K562 (cell line): ENCODE measurements around the gene PM20D2. TPM values are rescaled to one million over a fixed set of nuclear protein-coding genes. Genes with fewer than 3 reads are reported as not detected.

Experiments
- ATAC-seq: fragments of 200-7000 bp; cut with Tn5 transposase; 3 replicates; pipeline ENCODE4 v1.9.1; 2020; ENCODE audit warnings: moderate library complexity
- BruUV-seq: library from RNA; stranded (reverse); fragments of 400-500 nt; replicated peaks from 2 replicates; lab custom pipeline; 2021; lab: Mats Ljungman, UMichigan
- CTCF ChIA-PET: fragments of 300-600 bp; formaldehyde crosslinking; extraction: SDS; loops from one replicate; lab custom pipeline; 2021; ENCODE audit warnings: low intra/inter-chr PET ratio; lab: Yijun Ruan, JAX
- POLR2A ChIA-PET: fragments of 300-600, 350-650 bp; sonication (Branson Sonifier 250); formaldehyde crosslinking; extraction: SDS; loops from one replicate; lab custom pipeline; 2021; ENCODE audit warnings: antibody characterized with exemption, inconsistent platforms; lab: Yijun Ruan, JAX
- DNase-seq, 4 experiments: peaks; one replicate each; pipeline versions ENCODE4 v3.0.0 to v3.0.0-alpha.2; 2011 to 2018; ENCODE audit warnings: low spot score in 3 of 4, mixed read lengths in 3 of 4; ENCODE audit errors: extremely low read depth in 1 of 4
- FAIRE-seq: peaks from 2 replicates; lab custom pipeline; 2011; peaks lifted over from hg19 to GRCh38; lab: Jason Lieb, UNC
- H2AFZ ChIP-seq: 2 replicates; pipeline ENCODE4 v1.6.0; 2011; ENCODE audit warnings: low read depth, low read length, control low read depth, inconsistent platforms
- H3K27ac ChIP-seq: fragments of 200-600 bp; 3 replicates; pipeline ENCODE4 v1.8.0; 2011; ENCODE audit warnings: low read depth, mild to moderate bottlenecking, control low read depth, inconsistent platforms, low read length, moderate library complexity, mixed read lengths; ENCODE audit errors: extremely low read depth
- H3K27me3 ChIP-seq, 2 experiments: fragments of 300-600 bp in 1 of 2; 2 replicates in 1 of 2; 3 replicates in 1 of 2; pipeline versions ENCODE4 v1.6.0 to v1.8.0; 2011; ENCODE audit warnings: inconsistent platforms in 2 of 2, low read length in 2 of 2, mild to moderate bottlenecking in 1 of 2, mixed read lengths in 1 of 2, moderate library complexity in 1 of 2; ENCODE audit not compliant: control insufficient read depth in 2 of 2, insufficient read depth in 2 of 2
- H3K36me3 ChIP-seq: fragments of 300-600 bp; 3 replicates; pipeline ENCODE4 v1.8.0; 2011; ENCODE audit warnings: mild to moderate bottlenecking, low read length, inconsistent platforms; ENCODE audit not compliant: control insufficient read depth, insufficient read depth
- H3K4me1 ChIP-seq, 2 experiments: fragments of 200-600 bp in 1 of 2; replicated peaks in 1 of 2; 2 replicates in 1 of 2; 3 replicates in 1 of 2; pipeline versions ENCODE4 v1.5.1 to v1.8.0; 2011; ENCODE audit warnings: inconsistent platforms in 2 of 2, low read length in 2 of 2, mild to moderate bottlenecking in 1 of 2, mixed read lengths in 1 of 2, moderate library complexity in 1 of 2; ENCODE audit not compliant: control insufficient read depth in 2 of 2, insufficient read depth in 2 of 2
- H3K4me2 ChIP-seq: 2 replicates; pipeline ENCODE4 v1.6.1; 2011; ENCODE audit warnings: low read length, control low read depth, inconsistent platforms, mixed read lengths; ENCODE audit not compliant: insufficient read depth
- H3K4me3 ChIP-seq: fragments of 200-600 bp; sonication (generic), shearing (Covaris generic); 2 replicates; pipeline ENCODE4 v1.5.1; 2016; ENCODE audit warnings: control low read depth, inconsistent platforms
- H3K79me2 ChIP-seq: fragments of 200-600 bp; 3 replicates; pipeline ENCODE4 v1.8.0; 2011; ENCODE audit warnings: low read length, inconsistent platforms; ENCODE audit not compliant: control insufficient read depth, insufficient read depth
- H3K9ac ChIP-seq, 2 experiments: 2 replicates each; pipeline versions ENCODE4 v1.6.0 to v1.6.1; 2011; ENCODE audit warnings: low read depth in 2 of 2, low read length in 2 of 2, control low read depth in 1 of 2, inconsistent platforms in 1 of 2, mild to moderate bottlenecking in 1 of 2, mixed read lengths in 1 of 2; ENCODE audit not compliant: insufficient read depth in 1 of 2
- H3K9me1 ChIP-seq: one replicate; pipeline ENCODE4 v1.6.0; 2011; ENCODE audit warnings: inconsistent platforms, mild to moderate bottlenecking, low read length, moderate library complexity; ENCODE audit not compliant: control insufficient read depth, insufficient read depth
- H3K9me3 ChIP-seq: replicated peaks from 2 replicates; pipeline ENCODE4 v1.5.1; 2011; ENCODE audit warnings: low read depth, low read length, inconsistent platforms; ENCODE audit not compliant: control insufficient read depth, insufficient read depth
- H4K20me1 ChIP-seq: replicated peaks from 2 replicates; pipeline ENCODE4 v1.6.1; 2011; ENCODE audit warnings: low read length, inconsistent platforms, mixed read lengths; ENCODE audit not compliant: control insufficient read depth, insufficient read depth
- ELF4 ChIP-seq: fragments of 450-650 bp; formaldehyde crosslinking; IDR thresholded peaks from 2 replicates; pipeline ENCODE4 v1.4.0; 2022; ENCODE audit warnings: missing genetic modification characterization
- KDM2B ChIP-seq: fragments of 250-450 bp; sonication (Bioruptor Pico); IDR thresholded peaks from 2 replicates; pipeline ENCODE4 v1.8.0; 2021; ENCODE audit warnings: mild to moderate bottlenecking, moderate library complexity
- MCM2 ChIP-seq: fragments of 450-650 bp; IDR thresholded peaks from 2 replicates; pipeline ENCODE4 v1.6.1; 2017; ENCODE audit warnings: low read depth, mild to moderate bottlenecking
- RAD21 ChIP-seq, 2 experiments: fragments of 250-450 bp in 1 of 2; fragments of 450-650 bp in 1 of 2; sonication (Bioruptor Pico) in 1 of 2; formaldehyde crosslinking in 1 of 2; IDR thresholded peaks in 1 of 2; conservative IDR thresholded peaks in 1 of 2; 2 replicates each; pipeline versions ENCODE4 v1.4.0 to v1.8.0; 2020 to 2022; ENCODE audit warnings: mild to moderate bottlenecking in 2 of 2, moderate library complexity in 1 of 2
- WGBS: fragments of 100-300 bp; shearing (Covaris generic); methylation state at CpG from one replicate; pipeline ENCODE4 v1.1.6; 2016; ENCODE audit warnings: low coverage, mixed read lengths; ENCODE audit not compliant: insufficient coverage; ENCODE audit errors: missing lambda C conversion rate; 5-methylcytosine and 5-hydroxymethylcytosine counted together
- in situ Hi-C: fragments of 300-500 bp; cut with MboI; formaldehyde crosslinking; loops from 4 replicates; pipeline ENCODE4 v1.15.0; 2018; ENCODE audit warnings: inconsistent platforms, mixed read lengths
- intact Hi-C: fragments of 100-400 bp; cut with micrococcal nuclease; formaldehyde crosslinking; loops from 2 replicates; pipeline ENCODE4 v1.14.2; 2022
- polyA plus RNA-seq, 8 experiments: library from polyadenylated mRNA; depleted of rRNA in 4 of 8; stranded (reverse) in 5 of 8; unstranded in 3 of 8; fragments of >200 nt; fragmentation: Nextera tagmentation in 2 of 8; fragmentation: Illumina TruSeq in 1 of 8; extraction: Ambion mirVana in 2 of 8; extraction: Trizol in 1 of 8; gene quantifications; 2 replicates each; pipeline versions ENCODE4 v1.2.1 to v1.2.3, GENCODE V29; 2011 to 2014; ENCODE audit warnings: inconsistent platforms in 1 of 8, missing spikeins in 1 of 8
- total RNA-seq, 7 experiments: library from RNA; depleted of rRNA in 6 of 7; stranded (reverse); fragments of >200 nt in 6 of 7; fragmentation: Illumina TruSeq in 2 of 7; extraction: Trizol in 2 of 7; gene quantifications; 2 replicates each; pipeline versions ENCODE4 v1.2.1 to v1.2.3, GENCODE V29; 2011 to 2021; ENCODE audit warnings: low replicate concordance in 1 of 7
- TF ChIP-seq, protein P1 (sequence below): fragments of 200-800 bp; sonication (Bioruptor generic); IDR thresholded peaks from 2 replicates; pipeline ENCODE4 v1.6.1; 2017; ENCODE audit warnings: missing genetic modification characterization, missing compliant biosample characterization
- TF ChIP-seq, protein P2 (sequence below): fragments of 450-650 bp; IDR thresholded peaks from 2 replicates; pipeline ENCODE4 v1.6.1; 2016; ENCODE audit warnings: mild to moderate bottlenecking
- TF ChIP-seq, protein P3 (sequence below): fragments of 450-650 bp; IDR thresholded peaks from 2 replicates; pipeline ENCODE4 v1.6.1; 2016; ENCODE audit warnings: mild to moderate bottlenecking, moderate library complexity

The PM20D2 gene
- total and polyA plus RNA-seq, 9 of the 15 experiments (the other 6 are each of a cell fraction or from before 2014, with no cell fraction given) = 0.30 to 2.6 (median 1.00) TPM

DNA sequence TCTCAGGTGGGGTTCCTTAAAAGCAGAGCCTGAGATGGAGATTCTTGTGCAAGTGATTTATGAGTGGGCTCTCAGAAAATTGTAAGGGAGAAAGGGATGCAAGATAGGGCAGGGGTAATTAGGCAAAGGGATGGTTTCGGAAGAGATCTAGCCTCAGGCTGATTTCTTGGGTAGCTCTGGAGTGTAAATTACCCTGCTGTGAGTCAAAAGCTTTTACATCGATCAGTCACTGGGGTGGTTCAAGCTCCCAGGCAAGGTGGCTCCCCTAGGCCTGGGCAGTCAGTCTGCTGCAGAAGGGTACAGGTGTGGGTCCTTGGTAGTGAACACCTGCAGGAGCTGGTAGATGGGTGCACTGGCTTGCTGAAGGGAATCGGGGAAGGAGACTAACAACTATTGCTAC lies 11.1 kb upstream of the PM20D2 start:
- Histone ChIP-seq H3K9me1 (no peaks in the 10 kb centered on the region), H3K27ac (no peak overlapping the region), H3K9ac (no peak overlapping the region), H2AFZ (no peak overlapping the region), H3K79me2 (no peaks in the 10 kb centered on the region), H3K4me2 (no peak overlapping the region), H3K9me3 (no peaks in the 10 kb centered on the region), H3K27me3 (peaks cover 3 to 7% of the 10 kb centered on the region in 2 experiments; a peak in 3 of 5 replicates), H3K4me1 (no peaks in the 10 kb centered on the region), H3K4me3 (no peak overlapping the region), H4K20me1 (no peaks in the 10 kb centered on the region), H3K36me3 (no peaks in the 10 kb centered on the region)
- intact Hi-C loops (no loop called here), in situ Hi-C loops (no loop called here)
- CTCF ChIA-PET = no interaction called here
- ATAC-seq (no peak), DNase-seq (no peak), FAIRE-seq (no peak)
- no TSS peak for BruUV-seq
- 0% methylated on average over 3 of the region's 3 CpGs for whole genome bisulfite sequencing
- POLR2A ChIA-PET = interaction anchor here (0.9 kb wide), 1 partner anchor 12 kb away, joined by 3 read pairs; no protein-coding TSS in a partner anchor
- TF ChIP-seq, protein P1, sequence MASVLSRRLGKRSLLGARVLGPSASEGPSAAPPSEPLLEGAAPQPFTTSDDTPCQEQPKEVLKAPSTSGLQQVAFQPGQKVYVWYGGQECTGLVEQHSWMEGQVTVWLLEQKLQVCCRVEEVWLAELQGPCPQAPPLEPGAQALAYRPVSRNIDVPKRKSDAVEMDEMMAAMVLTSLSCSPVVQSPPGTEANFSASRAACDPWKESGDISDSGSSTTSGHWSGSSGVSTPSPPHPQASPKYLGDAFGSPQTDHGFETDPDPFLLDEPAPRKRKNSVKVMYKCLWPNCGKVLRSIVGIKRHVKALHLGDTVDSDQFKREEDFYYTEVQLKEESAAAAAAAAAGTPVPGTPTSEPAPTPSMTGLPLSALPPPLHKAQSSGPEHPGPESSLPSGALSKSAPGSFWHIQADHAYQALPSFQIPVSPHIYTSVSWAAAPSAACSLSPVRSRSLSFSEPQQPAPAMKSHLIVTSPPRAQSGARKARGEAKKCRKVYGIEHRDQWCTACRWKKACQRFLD = no peak
- TF ChIP-seq ELF4 (CRISPR knock-in tag) = no peak
- no peak for TF ChIP-seq RAD21 (CRISPR knock-in tag; conservative IDR thresholded peaks at IDR 0.05 in 1 of 2, IDR thresholded peaks at IDR 0.05 in 1 of 2)
- no peak for TF ChIP-seq KDM2B
- TF ChIP-seq, protein P2, sequence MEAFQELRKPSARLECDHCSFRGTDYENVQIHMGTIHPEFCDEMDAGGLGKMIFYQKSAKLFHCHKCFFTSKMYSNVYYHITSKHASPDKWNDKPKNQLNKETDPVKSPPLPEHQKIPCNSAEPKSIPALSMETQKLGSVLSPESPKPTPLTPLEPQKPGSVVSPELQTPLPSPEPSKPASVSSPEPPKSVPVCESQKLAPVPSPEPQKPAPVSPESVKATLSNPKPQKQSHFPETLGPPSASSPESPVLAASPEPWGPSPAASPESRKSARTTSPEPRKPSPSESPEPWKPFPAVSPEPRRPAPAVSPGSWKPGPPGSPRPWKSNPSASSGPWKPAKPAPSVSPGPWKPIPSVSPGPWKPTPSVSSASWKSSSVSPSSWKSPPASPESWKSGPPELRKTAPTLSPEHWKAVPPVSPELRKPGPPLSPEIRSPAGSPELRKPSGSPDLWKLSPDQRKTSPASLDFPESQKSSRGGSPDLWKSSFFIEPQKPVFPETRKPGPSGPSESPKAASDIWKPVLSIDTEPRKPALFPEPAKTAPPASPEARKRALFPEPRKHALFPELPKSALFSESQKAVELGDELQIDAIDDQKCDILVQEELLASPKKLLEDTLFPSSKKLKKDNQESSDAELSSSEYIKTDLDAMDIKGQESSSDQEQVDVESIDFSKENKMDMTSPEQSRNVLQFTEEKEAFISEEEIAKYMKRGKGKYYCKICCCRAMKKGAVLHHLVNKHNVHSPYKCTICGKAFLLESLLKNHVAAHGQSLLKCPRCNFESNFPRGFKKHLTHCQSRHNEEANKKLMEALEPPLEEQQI = no peak
- TF ChIP-seq, protein P3, sequence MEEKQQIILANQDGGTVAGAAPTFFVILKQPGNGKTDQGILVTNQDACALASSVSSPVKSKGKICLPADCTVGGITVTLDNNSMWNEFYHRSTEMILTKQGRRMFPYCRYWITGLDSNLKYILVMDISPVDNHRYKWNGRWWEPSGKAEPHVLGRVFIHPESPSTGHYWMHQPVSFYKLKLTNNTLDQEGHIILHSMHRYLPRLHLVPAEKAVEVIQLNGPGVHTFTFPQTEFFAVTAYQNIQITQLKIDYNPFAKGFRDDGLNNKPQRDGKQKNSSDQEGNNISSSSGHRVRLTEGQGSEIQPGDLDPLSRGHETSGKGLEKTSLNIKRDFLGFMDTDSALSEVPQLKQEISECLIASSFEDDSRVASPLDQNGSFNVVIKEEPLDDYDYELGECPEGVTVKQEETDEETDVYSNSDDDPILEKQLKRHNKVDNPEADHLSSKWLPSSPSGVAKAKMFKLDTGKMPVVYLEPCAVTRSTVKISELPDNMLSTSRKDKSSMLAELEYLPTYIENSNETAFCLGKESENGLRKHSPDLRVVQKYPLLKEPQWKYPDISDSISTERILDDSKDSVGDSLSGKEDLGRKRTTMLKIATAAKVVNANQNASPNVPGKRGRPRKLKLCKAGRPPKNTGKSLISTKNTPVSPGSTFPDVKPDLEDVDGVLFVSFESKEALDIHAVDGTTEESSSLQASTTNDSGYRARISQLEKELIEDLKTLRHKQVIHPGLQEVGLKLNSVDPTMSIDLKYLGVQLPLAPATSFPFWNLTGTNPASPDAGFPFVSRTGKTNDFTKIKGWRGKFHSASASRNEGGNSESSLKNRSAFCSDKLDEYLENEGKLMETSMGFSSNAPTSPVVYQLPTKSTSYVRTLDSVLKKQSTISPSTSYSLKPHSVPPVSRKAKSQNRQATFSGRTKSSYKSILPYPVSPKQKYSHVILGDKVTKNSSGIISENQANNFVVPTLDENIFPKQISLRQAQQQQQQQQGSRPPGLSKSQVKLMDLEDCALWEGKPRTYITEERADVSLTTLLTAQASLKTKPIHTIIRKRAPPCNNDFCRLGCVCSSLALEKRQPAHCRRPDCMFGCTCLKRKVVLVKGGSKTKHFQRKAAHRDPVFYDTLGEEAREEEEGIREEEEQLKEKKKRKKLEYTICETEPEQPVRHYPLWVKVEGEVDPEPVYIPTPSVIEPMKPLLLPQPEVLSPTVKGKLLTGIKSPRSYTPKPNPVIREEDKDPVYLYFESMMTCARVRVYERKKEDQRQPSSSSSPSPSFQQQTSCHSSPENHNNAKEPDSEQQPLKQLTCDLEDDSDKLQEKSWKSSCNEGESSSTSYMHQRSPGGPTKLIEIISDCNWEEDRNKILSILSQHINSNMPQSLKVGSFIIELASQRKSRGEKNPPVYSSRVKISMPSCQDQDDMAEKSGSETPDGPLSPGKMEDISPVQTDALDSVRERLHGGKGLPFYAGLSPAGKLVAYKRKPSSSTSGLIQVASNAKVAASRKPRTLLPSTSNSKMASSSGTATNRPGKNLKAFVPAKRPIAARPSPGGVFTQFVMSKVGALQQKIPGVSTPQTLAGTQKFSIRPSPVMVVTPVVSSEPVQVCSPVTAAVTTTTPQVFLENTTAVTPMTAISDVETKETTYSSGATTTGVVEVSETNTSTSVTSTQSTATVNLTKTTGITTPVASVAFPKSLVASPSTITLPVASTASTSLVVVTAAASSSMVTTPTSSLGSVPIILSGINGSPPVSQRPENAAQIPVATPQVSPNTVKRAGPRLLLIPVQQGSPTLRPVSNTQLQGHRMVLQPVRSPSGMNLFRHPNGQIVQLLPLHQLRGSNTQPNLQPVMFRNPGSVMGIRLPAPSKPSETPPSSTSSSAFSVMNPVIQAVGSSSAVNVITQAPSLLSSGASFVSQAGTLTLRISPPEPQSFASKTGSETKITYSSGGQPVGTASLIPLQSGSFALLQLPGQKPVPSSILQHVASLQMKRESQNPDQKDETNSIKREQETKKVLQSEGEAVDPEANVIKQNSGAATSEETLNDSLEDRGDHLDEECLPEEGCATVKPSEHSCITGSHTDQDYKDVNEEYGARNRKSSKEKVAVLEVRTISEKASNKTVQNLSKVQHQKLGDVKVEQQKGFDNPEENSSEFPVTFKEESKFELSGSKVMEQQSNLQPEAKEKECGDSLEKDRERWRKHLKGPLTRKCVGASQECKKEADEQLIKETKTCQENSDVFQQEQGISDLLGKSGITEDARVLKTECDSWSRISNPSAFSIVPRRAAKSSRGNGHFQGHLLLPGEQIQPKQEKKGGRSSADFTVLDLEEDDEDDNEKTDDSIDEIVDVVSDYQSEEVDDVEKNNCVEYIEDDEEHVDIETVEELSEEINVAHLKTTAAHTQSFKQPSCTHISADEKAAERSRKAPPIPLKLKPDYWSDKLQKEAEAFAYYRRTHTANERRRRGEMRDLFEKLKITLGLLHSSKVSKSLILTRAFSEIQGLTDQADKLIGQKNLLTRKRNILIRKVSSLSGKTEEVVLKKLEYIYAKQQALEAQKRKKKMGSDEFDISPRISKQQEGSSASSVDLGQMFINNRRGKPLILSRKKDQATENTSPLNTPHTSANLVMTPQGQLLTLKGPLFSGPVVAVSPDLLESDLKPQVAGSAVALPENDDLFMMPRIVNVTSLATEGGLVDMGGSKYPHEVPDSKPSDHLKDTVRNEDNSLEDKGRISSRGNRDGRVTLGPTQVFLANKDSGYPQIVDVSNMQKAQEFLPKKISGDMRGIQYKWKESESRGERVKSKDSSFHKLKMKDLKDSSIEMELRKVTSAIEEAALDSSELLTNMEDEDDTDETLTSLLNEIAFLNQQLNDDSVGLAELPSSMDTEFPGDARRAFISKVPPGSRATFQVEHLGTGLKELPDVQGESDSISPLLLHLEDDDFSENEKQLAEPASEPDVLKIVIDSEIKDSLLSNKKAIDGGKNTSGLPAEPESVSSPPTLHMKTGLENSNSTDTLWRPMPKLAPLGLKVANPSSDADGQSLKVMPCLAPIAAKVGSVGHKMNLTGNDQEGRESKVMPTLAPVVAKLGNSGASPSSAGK = no peak
- TF ChIP-seq MCM2 = no peak
